Globus pallidus (tissue), 1 donor: ENCODE data around the gene CACNB1.

Source experiments
- DNase-seq: peaks from one replicate; pipeline ENCODE4 v3.0.0-alpha.2; 2015; ENCODE audit warnings: low spot score

Gene CACNB1

GRCh38 chr17:39200957-39201510 is 3.6 kb upstream of the CACNB1 start:
- DNase-seq, result no peak

GRCh38 chr17:39200070-39200879 is 2.8 kb upstream of the CACNB1 start, which contains the start of gene RPL19:
Gene RPL19, plus strand, starts transcription at chr17:39200283. Its CDS starts 62 bp downstream, at chr17:39200345.
- no peak for DNase-seq

- peak; percentile 93 for DNase-seq
Measured at GRCh38 chr17:39199820-39200069, 2.3 kb upstream of the CACNB1 start.

GRCh38 chr17:39198186-39198566 is 707 bp upstream of the CACNB1 start:
- no peak for DNase-seq

GRCh38 chr17:39196808-39197291 is 619 bp downstream of the CACNB1 start:
- DNase-seq, result no peak

- DNase-seq, result no peak
Measured at GRCh38 chr17:39196241-39196807, 1.1 kb downstream of the CACNB1 start.

- no peak for DNase-seq
Measured at GRCh38 chr17:39195568-39196160, 1.8 kb downstream of the CACNB1 start.

- no peak for DNase-seq
Measured at GRCh38 chr17:39194985-39195524, 2.4 kb downstream of the CACNB1 start.

GRCh38 chr17:39194089-39194984 is 3.1 kb downstream of the CACNB1 start:
- peak; percentile 66 for DNase-seq

GRCh38 chr17:39193346-39193745 is 4.1 kb downstream of the CACNB1 start:
- no peak for DNase-seq

- DNase-seq, result no peak
Measured at GRCh38 chr17:39192901-39193300, 4.6 kb downstream of the CACNB1 start.

- DNase-seq, result no peak
Measured at GRCh38 chr17:39191750-39192510, 5.5 kb downstream of the CACNB1 start.

- no peak for DNase-seq
Measured at GRCh38 chr17:39187152-39187830, 10.2 kb downstream of the CACNB1 start.

GRCh38 chr17:39186481-39187002 is 10.9 kb downstream of the CACNB1 start:
- no peak for DNase-seq

GRCh38 chr17:39183720-39184119 is 13.7 kb downstream of the CACNB1 start:
- DNase-seq, result no peak

- no peak for DNase-seq
Measured at GRCh38 chr17:39183045-39183444, 14.4 kb downstream of the CACNB1 start.

GRCh38 chr17:39181303-39181702 is 16.2 kb downstream of the CACNB1 start:
- no peak for DNase-seq

- DNase-seq, result no peak
Measured at GRCh38 chr17:39178536-39178935, 18.9 kb downstream of the CACNB1 start.

GRCh38 chr17:39177256-39177655 is 20.2 kb downstream of the CACNB1 start:
- DNase-seq, result no peak

- DNase-seq, result no peak
Measured at GRCh38 chr17:39175695-39176093, 21.8 kb downstream of the CACNB1 start.
